Non-pigmented ciliary epithelial cell (primary cell): ENCODE measurements around the gene FGGY.
A peak's percentile ranks its signal among the peaks of the same experiment; 100 is the strongest.
"Not testable (repeated sequence)": the region's sequence is repeated elsewhere in the genome, so short reads cannot be mapped to it uniquely, and the experiment has no call there.

ENCODE experiments used
- DNase-seq: peaks from one replicate; pipeline ENCODE4 v3.0.0-alpha.2; 2010; ENCODE audit warnings: low read depth

FGGY gene

GRCh38 chr1:59640851-59641250 is 344.0 kb downstream of the FGGY start:
- no peak for DNase-seq

GRCh38 chr1:59641836-59642235 is 344.9 kb downstream of the FGGY start:
- DNase-seq = no peak

GRCh38 chr1:59643526-59643925 is 346.6 kb downstream of the FGGY start:
- DNase-seq = no peak

- DNase-seq = no peak
These were observed 349.0 kb downstream of the FGGY start for GRCh38 chr1:59645893-59646292.

- DNase-seq = not testable (repeated sequence)
These were observed 356.5 kb downstream of the FGGY start for GRCh38 chr1:59653142-59653958.

GRCh38 chr1:59653968-59654367 is 357.1 kb downstream of the FGGY start:
- DNase-seq = no peak

GRCh38 chr1:59657873-59658465 is 361.1 kb downstream of the FGGY start:
- DNase-seq = no peak

- no peak for DNase-seq
These were observed 367.3 kb downstream of the FGGY start for GRCh38 chr1:59664166-59664565.

GRCh38 chr1:59666106-59666505 is 369.2 kb downstream of the FGGY start:
- no peak for DNase-seq

- DNase-seq = no peak
These were observed 370.1 kb downstream of the FGGY start for GRCh38 chr1:59667020-59667419.

- no peak for DNase-seq
These were observed 372.9 kb downstream of the FGGY start for GRCh38 chr1:59669752-59670312.

GRCh38 chr1:59670662-59671061 is 373.8 kb downstream of the FGGY start:
- no peak for DNase-seq

- no peak for DNase-seq
These were observed 374.4 kb downstream of the FGGY start for GRCh38 chr1:59671066-59671952.

GRCh38 chr1:59671953-59672305 is 375.0 kb downstream of the FGGY start:
- no peak for DNase-seq

- peak; percentile 68 for DNase-seq
These were observed 376.1 kb downstream of the FGGY start for GRCh38 chr1:59672851-59673572.

- DNase-seq = no peak
These were observed 376.9 kb downstream of the FGGY start for GRCh38 chr1:59673573-59674450.

- DNase-seq = no peak
These were observed 377.7 kb downstream of the FGGY start for GRCh38 chr1:59674595-59674994.

GRCh38 chr1:59675936-59676335 is 379.0 kb downstream of the FGGY start:
- DNase-seq = no peak

GRCh38 chr1:59678040-59678439 is 381.1 kb downstream of the FGGY start:
- no peak for DNase-seq

GRCh38 chr1:59678493-59679228 is 381.8 kb downstream of the FGGY start:
- DNase-seq = peak; percentile 98
